ENCODE results near the gene SPATS2. TPM values are rescaled to one million over a fixed set of nuclear protein-coding genes. Genes with fewer than 3 reads are reported as not detected.
A peak's percentile ranks its signal among the peaks of the same experiment; 100 is the strongest.

SPATS2 gene
- total RNA-seq, 1 donor from 2014 or later, result 46.3 TPM

- Mint-ChIP-seq H3K9me3 (ENCODE audit: unreplicated experiment) (peaks cover 3% of the 10 kb centered on the region), H3K27me3 (ENCODE audit: low read depth, unreplicated experiment) (peaks cover 83% of the 10 kb centered on the region), H3K4me3 (ENCODE audit: unreplicated experiment) (no peak overlapping the region), H3K36me3 (ENCODE audit: low read depth, unreplicated experiment) (peaks cover 4% of the 10 kb centered on the region), H3K4me1 (ENCODE audit: low read depth, unreplicated experiment) (peaks cover 5% of the 10 kb centered on the region), H3K27ac (ENCODE audit: unreplicated experiment) (no peak overlapping the region)
- H4K20me1 ChIP-seq (ENCODE audit: insufficient read depth, low read length), result no peaks in the 10 kb centered on the region
- H2AFZ ChIP-seq (ENCODE audit: low read depth, low read length), result peak overlapping the region; percentile 61
- TF ChIP-seq EZH2 (IDR thresholded peaks at IDR 0.05; ENCODE audit: insufficient read depth, low read length), result no peak
- TF ChIP-seq CTCF (IDR thresholded peaks at IDR 0.05; ENCODE audit: insufficient read depth, low read depth, low read length), result no peak
- H3K9me3 ChIP-seq (ENCODE audit: insufficient read depth, low read depth, low read length), result no peaks in the 10 kb centered on the region
- FAIRE-seq (no peak), DNase-seq (ENCODE audit: low read depth) (no peak)
- H3K27ac ChIP-seq (ENCODE audit: low read depth, low read length), result no peak overlapping the region
- H3K4me3 ChIP-seq (ENCODE audit: insufficient read depth, low read depth, low read length), result no peak overlapping the region
- H3K9ac ChIP-seq (ENCODE audit: low read length), result no peak overlapping the region
- H3K4me1 ChIP-seq (ENCODE audit: insufficient read depth, low read length), result peaks cover 24% of the 10 kb centered on the region
- H3K36me3 ChIP-seq (ENCODE audit: insufficient read depth, low read length), result no peaks in the 10 kb centered on the region
- peak overlapping the region; percentile 78 for H3K4me2 ChIP-seq (ENCODE audit: low read length)
- no peaks in the 10 kb centered on the region for H3K79me2 ChIP-seq (ENCODE audit: insufficient read depth, low read length)
- H3K27me3 ChIP-seq (ENCODE audit: insufficient read depth, low read length), result peaks cover 71% of the 10 kb centered on the region
Measured at GRCh38 chr12:49341777-49342065, 25.5 kb upstream of the SPATS2 start.

DNA sequence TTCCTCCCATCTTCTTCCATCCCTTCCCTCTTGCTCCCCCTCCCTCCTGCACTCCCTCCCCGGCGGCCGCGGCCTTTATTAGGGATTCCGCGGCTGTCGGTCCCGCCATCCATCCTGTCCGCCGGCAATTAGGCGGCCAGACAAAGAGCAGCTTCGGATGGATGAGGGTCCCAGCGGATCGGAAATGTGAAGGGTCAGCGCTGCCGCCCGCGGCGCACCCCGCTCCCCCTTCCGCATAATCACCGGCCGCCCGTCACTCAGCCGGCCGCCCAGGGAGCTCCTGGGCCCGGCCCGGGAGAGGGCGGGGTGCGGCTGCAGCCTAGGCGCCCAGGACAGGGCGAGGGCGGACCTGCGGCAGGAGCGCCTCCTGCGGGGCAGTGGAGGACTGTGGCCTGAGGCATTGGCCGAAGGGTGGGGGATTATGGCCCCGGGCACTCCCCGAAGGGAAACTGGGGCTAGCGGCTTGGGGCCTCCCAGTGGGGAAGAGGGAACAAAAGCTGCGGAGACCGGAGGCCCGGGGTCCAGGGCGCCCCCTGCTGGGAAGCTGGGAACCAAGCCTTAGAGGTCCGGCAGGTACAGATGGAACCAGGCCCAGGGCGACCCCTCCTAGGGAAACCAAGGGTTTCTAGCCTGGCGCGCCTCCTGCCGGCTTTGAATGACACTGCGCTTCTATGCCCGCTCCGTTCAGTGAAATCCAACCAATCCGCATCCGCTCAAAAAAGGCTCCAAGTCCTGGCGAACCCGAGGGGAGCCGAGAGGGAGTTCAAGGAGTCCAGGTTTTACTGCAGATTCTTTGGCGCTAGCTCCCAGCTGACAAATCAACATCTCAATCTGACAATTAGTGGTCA, 25.0 kb upstream of the SPATS2 start:
- H3K36me3 Mint-ChIP-seq (ENCODE audit: low read depth, unreplicated experiment), result peaks cover 4% of the 10 kb centered on the region
- no peak overlapping the region for H3K4me3 Mint-ChIP-seq (ENCODE audit: unreplicated experiment)
- H3K79me2 ChIP-seq (ENCODE audit: insufficient read depth, low read length), result no peaks in the 10 kb centered on the region
- H3K36me3 ChIP-seq (ENCODE audit: insufficient read depth, low read length), result no peaks in the 10 kb centered on the region
- peak; percentile 39 for DNase-seq (ENCODE audit: low read depth)
- peak overlapping the region; percentile 35 for H3K4me3 ChIP-seq (ENCODE audit: insufficient read depth, low read depth, low read length)
- H3K27ac Mint-ChIP-seq (ENCODE audit: unreplicated experiment), result no peak overlapping the region
- peaks cover 69% of the 10 kb centered on the region for H3K27me3 ChIP-seq (ENCODE audit: insufficient read depth, low read length)
- H3K27ac ChIP-seq (ENCODE audit: low read depth, low read length), result no peak overlapping the region
- H3K4me1 Mint-ChIP-seq (ENCODE audit: low read depth, unreplicated experiment), result peaks cover 5% of the 10 kb centered on the region
- FAIRE-seq, result no peak
- H2AFZ ChIP-seq (ENCODE audit: low read depth, low read length), result peak overlapping the region; percentile 61
- H3K9ac ChIP-seq (ENCODE audit: low read length), result peak overlapping the region; percentile 17
- H3K4me1 ChIP-seq (ENCODE audit: insufficient read depth, low read length), result peaks cover 30% of the 10 kb centered on the region
- TF ChIP-seq EZH2 (IDR thresholded peaks at IDR 0.05; ENCODE audit: insufficient read depth, low read length) (peak; percentile 94), CTCF (IDR thresholded peaks at IDR 0.05; ENCODE audit: insufficient read depth, low read depth, low read length) (peak; percentile 73)
- no peaks in the 10 kb centered on the region for H3K9me3 ChIP-seq (ENCODE audit: insufficient read depth, low read depth, low read length)
- no peaks in the 10 kb centered on the region for H4K20me1 ChIP-seq (ENCODE audit: insufficient read depth, low read length)
- peaks cover 2% of the 10 kb centered on the region for H3K9me3 Mint-ChIP-seq (ENCODE audit: unreplicated experiment)
- H3K4me2 ChIP-seq (ENCODE audit: low read length), result peak overlapping the region; percentile 78
- peaks cover 83% of the 10 kb centered on the region for H3K27me3 Mint-ChIP-seq (ENCODE audit: low read depth, unreplicated experiment)
